HCT116 (cell line): ENCODE measurements around the gene CDK14.

Experiments
- CEBPB ChIP-seq: IDR thresholded peaks from 2 replicates; pipeline ENCODE4 v1.6.1; 2012; ENCODE audit warnings: low read depth
- EZH2 ChIP-seq: fragments of 200-600 bp; sonication (generic); IDR thresholded peaks from 2 replicates; pipeline ENCODE4 v1.6.1; 2017; ENCODE audit warnings: antibody characterized with exemption, mixed run types
- JUND ChIP-seq: IDR thresholded peaks from 2 replicates; pipeline ENCODE4 v1.6.1; 2012
- POLR2A ChIP-seq: IDR thresholded peaks from 2 replicates; pipeline ENCODE4 v1.7.0; 2011; ENCODE audit warnings: borderline replicate concordance; ENCODE audit not compliant: insufficient read depth, insufficient read length; ENCODE audit errors: extremely low read depth
- RAD21 ChIP-seq: IDR thresholded peaks from 2 replicates; pipeline ENCODE4 v1.6.1; 2012; ENCODE audit warnings: low read depth, mild to moderate bottlenecking
- SIN3A ChIP-seq: IDR thresholded peaks from 2 replicates; pipeline ENCODE4 v1.6.1; 2012; ENCODE audit warnings: low read depth
- TCF7L2 ChIP-seq: IDR thresholded peaks from 2 replicates; pipeline ENCODE4 v1.7.0; 2011; ENCODE audit warnings: borderline replicate concordance, inconsistent platforms; ENCODE audit not compliant: insufficient read depth, insufficient read length; ENCODE audit errors: extremely low read depth
- YY1 ChIP-seq: IDR thresholded peaks from 2 replicates; pipeline ENCODE4 v1.6.1; 2011; ENCODE audit warnings: low read length, low read depth, moderate library complexity, mild to moderate bottlenecking; ENCODE audit not compliant: insufficient replicate concordance; ENCODE audit errors: extremely low read depth
- ZNF274 ChIP-seq: fragments of 200-500 bp; sonication (Bioruptor generic); IDR thresholded peaks from 2 replicates; pipeline ENCODE4 v1.6.1; 2014; ENCODE audit warnings: mild to moderate bottlenecking, low read depth, low read length, inconsistent platforms
- TF ChIP-seq, protein P1 (sequence below), 3 experiments: fragments of 200-600 bp in 1 of 3; sonication (generic) in 1 of 3; IDR thresholded peaks in 2 of 3; conservative IDR thresholded peaks in 1 of 3; 2 replicates each; pipeline ENCODE4 v1.5.1; 2012 to 2017; ENCODE audit warnings: low read depth in 2 of 3, low read length in 2 of 3, antibody characterized with exemption in 1 of 3, borderline replicate concordance in 1 of 3, control low read depth in 1 of 3, mild to moderate bottlenecking in 1 of 3, mixed read lengths in 1 of 3, mixed run types in 1 of 3, moderate library complexity in 1 of 3; ENCODE audit not compliant: insufficient read depth in 1 of 3
- TF ChIP-seq, protein P2 (sequence below): IDR thresholded peaks from 2 replicates; pipeline ENCODE4 v1.6.1; 2012
- TF ChIP-seq, protein P3 (sequence below): IDR thresholded peaks from 2 replicates; pipeline ENCODE4 v1.6.1; 2012
- TF ChIP-seq, protein P4 (sequence below): IDR thresholded peaks from 2 replicates; pipeline ENCODE4 v1.6.1; 2012; ENCODE audit warnings: low read depth

DNA sequence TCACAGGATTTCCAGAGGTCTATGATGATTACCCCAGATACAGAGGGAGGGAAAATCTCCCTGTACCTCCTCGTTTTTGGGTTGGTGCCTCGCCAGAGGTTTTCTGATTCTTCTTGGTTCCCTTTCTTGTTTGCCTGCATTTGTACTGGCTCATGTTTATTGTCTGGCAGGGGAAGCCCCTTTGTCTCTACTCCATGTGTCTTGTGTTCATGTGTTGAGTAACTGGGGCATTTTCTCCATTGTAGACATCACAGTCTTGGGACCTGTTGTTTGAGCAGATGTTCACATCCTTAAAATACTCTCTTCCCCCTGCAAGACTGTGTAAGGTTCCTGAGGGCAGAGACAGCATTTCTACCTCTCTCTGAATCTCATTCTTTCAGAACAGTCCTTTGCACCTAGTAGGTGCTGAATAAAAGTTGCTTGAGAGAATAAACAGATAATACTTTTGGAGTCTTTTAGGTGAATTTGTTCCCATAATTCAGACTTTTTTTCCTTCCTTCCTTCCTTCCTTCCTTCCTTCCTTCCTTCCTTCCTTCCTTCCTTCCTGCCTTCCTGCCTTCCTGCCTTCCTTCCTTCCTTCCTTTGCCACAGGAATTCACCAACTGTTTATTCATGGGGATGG is 25.1 kb downstream of the CDK14 start:
- TF ChIP-seq, protein P1, sequence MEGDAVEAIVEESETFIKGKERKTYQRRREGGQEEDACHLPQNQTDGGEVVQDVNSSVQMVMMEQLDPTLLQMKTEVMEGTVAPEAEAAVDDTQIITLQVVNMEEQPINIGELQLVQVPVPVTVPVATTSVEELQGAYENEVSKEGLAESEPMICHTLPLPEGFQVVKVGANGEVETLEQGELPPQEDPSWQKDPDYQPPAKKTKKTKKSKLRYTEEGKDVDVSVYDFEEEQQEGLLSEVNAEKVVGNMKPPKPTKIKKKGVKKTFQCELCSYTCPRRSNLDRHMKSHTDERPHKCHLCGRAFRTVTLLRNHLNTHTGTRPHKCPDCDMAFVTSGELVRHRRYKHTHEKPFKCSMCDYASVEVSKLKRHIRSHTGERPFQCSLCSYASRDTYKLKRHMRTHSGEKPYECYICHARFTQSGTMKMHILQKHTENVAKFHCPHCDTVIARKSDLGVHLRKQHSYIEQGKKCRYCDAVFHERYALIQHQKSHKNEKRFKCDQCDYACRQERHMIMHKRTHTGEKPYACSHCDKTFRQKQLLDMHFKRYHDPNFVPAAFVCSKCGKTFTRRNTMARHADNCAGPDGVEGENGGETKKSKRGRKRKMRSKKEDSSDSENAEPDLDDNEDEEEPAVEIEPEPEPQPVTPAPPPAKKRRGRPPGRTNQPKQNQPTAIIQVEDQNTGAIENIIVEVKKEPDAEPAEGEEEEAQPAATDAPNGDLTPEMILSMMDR (IDR thresholded peaks at IDR 0.05 in 2 of 3, conservative IDR thresholded peaks at IDR 0.05 in 1 of 3; ENCODE audit: borderline replicate concordance in 1 of 3, insufficient read depth in 1 of 3, low read depth in 2 of 3, low read length in 2 of 3): no peak
- TF ChIP-seq TCF7L2 (no peak), EZH2 (no peak), POLR2A (no peak), ZNF274 (no peak), RAD21 (no peak), YY1 (no peak), SIN3A (no peak), CEBPB (no peak), JUND (no peak)
- TF ChIP-seq, protein P2, sequence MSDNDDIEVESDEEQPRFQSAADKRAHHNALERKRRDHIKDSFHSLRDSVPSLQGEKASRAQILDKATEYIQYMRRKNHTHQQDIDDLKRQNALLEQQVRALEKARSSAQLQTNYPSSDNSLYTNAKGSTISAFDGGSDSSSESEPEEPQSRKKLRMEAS: no peak
- TF ChIP-seq, protein P3, sequence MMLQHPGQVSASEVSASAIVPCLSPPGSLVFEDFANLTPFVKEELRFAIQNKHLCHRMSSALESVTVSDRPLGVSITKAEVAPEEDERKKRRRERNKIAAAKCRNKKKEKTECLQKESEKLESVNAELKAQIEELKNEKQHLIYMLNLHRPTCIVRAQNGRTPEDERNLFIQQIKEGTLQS: no peak
- TF ChIP-seq, protein P4, sequence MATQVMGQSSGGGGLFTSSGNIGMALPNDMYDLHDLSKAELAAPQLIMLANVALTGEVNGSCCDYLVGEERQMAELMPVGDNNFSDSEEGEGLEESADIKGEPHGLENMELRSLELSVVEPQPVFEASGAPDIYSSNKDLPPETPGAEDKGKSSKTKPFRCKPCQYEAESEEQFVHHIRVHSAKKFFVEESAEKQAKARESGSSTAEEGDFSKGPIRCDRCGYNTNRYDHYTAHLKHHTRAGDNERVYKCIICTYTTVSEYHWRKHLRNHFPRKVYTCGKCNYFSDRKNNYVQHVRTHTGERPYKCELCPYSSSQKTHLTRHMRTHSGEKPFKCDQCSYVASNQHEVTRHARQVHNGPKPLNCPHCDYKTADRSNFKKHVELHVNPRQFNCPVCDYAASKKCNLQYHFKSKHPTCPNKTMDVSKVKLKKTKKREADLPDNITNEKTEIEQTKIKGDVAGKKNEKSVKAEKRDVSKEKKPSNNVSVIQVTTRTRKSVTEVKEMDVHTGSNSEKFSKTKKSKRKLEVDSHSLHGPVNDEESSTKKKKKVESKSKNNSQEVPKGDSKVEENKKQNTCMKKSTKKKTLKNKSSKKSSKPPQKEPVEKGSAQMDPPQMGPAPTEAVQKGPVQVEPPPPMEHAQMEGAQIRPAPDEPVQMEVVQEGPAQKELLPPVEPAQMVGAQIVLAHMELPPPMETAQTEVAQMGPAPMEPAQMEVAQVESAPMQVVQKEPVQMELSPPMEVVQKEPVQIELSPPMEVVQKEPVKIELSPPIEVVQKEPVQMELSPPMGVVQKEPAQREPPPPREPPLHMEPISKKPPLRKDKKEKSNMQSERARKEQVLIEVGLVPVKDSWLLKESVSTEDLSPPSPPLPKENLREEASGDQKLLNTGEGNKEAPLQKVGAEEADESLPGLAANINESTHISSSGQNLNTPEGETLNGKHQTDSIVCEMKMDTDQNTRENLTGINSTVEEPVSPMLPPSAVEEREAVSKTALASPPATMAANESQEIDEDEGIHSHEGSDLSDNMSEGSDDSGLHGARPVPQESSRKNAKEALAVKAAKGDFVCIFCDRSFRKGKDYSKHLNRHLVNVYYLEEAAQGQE: no peak
